ENCODE measurements around the gene NAGK.
"Not testable (repeated sequence)": the region's sequence is repeated elsewhere in the genome, so short reads cannot be mapped to it uniquely, and the experiment has no call there.

The NAGK gene

DNA sequence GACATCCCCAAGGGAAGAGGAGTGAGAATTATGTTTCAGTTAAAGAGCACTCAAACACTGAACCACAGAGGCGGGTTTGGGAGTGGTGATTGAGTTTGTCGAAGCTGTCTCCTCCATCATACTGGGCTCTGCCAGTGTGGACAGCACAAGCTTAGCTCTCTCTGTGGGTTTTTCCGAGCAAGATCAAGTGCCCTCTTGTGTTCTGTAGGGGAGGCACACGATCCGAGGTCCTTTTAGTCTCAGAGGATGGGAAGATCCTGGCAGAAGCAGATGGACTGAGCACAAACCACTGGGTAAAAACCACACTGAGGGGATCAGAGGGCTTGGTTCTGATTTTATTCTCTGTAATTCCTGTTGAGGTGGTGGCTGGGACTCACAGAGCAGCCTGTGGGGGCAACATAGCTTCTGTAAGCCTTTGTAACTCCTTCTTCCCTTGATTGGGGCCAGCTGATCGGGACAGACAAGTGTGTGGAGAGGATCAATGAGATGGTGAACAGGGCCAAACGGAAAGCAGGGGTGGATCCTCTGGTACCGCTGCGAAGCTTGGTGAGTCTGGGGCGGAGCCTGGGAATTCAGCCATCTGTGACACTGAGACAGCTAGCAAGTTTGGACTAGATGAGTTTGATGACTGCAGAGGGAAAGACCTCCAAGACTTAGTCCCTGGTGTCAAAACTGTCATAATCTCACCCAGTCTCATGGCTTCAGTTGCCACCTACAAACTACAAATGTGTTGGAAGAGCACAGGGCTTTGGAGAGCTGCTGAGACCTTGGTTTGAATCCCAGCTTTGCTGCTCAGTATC, 2.0 kb downstream of the NAGK start:
- DNase-seq = no peak

GRCh38 chr2:71071681-71072398, 3.4 kb downstream of the NAGK start:
- DNase-seq = no peak

DNA sequence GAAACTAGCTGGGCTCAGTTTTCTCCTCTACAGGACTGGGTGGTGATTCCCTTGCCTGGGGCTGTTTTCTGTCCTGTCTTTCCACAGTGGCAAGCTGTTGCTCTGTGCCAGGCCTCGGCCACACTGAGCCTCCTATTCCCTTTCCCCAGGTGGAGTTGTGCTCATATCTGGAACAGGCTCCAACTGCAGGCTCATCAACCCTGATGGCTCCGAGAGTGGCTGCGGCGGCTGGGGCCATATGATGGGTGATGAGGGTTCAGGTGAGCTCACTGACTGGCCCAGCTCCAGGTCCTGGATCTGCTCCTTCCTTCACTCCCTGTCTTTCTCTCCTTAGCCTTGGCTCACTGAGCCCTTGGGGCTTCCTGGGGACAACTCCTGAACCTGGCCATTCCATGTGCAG, 4.0 kb downstream of the NAGK start:
- no peak for DNase-seq

- no peak for DNase-seq
Observed at GRCh38 chr2:71073475-71073874, 5.0 kb downstream of the NAGK start.

DNA sequence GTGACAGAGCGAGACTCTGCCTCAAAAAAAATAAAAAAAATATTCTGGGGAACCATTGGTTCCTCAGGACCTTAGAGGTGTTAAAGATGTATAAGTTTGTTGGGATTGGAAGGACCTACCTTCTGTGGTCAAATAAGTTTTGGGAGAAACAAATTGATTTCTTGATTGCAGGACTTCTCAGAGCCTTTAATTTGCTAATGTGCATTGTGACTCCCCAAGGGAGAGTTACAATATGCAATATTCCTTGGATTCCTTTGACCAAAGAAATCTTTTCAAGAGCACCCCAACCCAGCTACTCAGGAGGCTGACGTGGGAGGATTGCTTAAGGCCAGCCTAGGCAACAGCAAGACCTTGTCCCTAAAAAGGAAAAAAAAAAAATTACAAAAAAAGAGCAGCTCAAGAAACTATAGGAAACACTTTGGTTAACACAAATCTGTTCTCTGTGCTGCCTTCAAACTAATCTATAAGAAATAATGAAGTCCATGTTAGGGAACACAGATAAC, 6.5 kb downstream of the NAGK start:
- no peak for DNase-seq

DNA sequence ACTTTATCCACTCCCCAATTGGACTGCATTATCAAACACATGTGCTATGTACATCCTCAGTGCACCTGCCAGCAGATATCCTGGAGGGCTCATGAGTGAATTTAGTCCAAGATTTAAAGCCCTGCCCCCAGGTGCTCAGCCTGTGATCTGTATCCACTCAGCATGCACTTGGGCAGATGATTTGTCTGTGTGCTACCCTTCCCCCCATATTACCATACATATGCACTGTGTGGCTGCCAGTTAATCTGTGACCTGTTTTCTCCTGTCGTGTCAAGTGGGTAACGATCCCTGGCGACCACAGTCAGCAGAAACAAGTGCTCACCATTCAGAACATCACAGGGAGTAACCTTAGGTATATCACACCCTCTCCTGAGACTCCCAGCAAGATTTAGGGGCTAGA, 10.2 kb downstream of the NAGK start:
- no peak for DNase-seq

DNA sequence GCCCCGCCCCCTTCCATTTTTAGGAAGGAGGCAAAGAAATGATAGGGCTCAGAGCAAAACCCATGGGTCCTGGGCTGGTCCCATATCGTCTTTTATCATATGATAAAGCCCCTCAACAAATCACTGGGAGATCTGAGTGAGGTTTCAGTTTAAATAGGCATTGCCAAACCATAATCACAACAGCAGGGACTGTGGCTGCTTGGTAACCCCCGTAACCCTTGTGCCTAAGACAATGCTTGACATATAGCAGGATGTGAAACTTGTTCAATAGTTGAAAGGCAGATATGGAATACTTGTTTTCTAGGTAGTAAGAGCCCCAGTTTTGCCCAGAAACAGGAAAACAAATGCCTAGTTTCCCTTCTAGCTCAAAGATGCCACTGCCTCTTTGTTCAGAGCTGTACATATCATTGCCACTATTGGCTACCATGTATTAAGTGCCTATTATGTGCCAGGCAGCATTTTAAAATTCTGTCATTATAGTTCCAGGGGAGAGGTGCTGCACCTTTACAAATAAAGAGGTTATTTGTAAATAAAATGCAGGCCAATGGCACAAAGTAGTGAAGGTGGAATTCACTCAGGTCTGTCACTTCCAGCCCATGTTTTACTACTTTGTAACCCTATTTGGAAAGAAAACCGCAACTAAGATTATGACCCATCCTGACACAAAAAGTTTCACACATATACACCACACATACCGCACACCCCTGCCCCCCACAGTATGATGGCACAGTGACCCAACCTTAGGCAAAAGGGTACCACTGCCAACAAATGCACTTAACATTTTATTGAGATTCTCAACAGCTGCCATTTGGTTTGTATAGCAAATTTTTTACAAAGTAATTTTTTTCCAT, 14.2 kb downstream of the NAGK start:
- DNase-seq = no peak

DNA sequence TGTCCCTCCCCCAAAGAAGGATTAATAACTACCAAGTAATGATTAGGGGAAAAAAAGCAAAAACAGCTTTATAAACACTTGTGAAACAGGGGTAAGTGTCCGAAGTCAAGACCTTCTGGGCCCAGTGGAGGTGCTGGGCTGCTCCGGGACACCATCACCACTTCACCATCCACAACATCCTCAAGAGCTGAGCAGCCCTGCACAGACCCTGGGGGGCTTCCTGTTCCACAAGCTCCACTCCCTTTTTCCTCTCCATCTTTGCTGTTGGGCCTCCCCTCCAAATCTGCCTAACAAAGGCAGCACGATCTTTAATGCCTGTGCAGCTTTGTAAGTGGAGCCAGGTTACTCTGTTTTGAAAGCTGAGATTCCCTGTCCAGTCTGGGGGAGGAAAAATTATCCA, 14.8 kb downstream of the NAGK start:
- DNase-seq = not testable (repeated sequence)

- DNase-seq = not testable (repeated sequence)
Observed at GRCh38 chr2:71083752-71084312, 15.4 kb downstream of the NAGK start.

DNA sequence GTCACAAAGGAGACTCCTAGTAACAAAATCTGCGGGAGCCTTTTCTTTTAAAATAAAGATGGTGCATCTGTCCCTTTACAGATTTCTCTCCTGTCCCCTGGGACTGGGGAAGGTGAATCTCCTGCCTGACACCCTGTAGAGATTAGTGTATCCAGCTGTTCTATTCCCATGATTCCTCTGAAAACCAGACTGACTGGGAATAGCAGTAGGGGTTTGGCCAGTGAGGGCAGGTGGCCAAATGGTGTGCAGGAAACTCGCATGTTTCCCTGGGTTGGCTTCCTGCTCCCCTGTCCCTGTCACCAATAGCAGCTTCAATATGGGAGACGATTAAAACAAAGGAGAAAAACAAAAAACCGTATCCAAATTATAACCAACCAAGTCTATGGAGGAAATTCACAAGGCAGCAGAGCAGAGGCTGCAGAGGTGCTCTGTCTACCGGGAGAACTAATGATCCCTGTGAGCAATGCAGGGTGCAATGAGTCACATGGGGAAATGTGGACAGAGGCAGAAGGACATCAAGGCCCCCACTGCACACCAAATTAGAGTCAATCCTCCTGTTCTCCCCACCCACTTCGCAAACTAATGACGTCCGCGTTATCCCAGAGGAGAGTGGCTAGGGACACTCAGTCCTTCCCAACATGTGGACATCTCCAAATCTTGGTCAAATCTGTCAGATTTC, 17.0 kb downstream of the NAGK start:
- not testable (repeated sequence) for DNase-seq

DNA sequence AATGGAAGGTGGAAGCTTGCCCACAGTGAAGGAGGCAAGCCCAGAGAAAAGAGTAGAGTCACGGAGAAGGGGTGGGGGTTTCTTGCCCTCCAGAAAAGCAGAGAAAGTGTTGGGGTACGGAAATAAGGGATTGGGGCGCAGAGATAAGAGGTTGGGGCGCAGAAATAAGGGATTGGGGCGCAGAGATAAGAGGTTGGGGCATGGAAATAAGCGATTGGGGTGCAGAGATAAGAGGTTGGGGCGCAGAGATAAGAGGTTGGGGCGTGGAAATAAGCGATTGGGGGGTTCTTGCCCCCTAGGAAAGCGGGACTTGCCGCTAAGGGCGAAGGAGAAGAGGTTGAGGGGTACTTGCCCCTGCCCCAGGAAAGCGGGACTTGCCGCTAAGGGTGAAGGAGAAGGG, 21.0 kb downstream of the NAGK start:
- DNase-seq = not testable (repeated sequence)

- DNase-seq = not testable (repeated sequence)
Observed at GRCh38 chr2:71091808-71092207, 23.4 kb downstream of the NAGK start.

DNA sequence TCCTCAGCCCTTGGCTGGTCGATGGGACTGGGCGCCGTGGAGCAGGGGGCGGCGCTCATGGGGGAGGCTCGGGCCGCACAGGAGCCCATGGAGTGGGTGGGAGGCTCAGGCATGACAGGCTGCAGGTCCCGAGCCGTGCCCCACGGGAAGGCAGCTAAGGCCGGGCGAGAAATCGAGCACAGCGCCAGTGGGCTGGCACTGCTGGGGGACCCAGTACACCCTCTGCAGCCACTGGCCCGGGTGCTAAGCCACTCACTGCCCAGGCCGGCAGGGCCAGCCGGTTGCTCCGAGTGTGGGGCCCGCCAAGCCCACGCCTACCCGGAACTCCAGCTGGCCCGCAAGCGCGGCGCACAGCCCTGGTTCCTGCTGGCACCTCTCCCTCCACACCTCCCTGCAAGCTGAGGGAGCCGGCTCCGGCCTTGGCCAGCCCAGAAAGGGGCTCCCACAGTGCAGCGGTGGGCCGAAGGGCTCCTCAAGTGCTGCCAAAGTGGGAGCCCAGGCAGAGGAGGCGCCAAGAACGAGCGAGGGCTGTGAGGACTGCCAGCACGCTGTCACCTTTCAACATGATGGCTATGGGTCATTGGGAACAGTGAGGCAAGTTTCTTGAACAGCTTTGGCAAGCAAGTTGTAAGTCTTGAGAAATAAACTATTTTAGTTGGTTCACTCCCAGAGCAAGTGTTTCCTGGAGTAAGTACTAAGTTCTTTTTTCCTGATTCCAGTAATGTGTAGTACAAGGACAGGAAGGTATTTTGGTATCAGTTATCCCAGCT, 24.2 kb downstream of the NAGK start:
- DNase-seq = not testable (repeated sequence)

DNA sequence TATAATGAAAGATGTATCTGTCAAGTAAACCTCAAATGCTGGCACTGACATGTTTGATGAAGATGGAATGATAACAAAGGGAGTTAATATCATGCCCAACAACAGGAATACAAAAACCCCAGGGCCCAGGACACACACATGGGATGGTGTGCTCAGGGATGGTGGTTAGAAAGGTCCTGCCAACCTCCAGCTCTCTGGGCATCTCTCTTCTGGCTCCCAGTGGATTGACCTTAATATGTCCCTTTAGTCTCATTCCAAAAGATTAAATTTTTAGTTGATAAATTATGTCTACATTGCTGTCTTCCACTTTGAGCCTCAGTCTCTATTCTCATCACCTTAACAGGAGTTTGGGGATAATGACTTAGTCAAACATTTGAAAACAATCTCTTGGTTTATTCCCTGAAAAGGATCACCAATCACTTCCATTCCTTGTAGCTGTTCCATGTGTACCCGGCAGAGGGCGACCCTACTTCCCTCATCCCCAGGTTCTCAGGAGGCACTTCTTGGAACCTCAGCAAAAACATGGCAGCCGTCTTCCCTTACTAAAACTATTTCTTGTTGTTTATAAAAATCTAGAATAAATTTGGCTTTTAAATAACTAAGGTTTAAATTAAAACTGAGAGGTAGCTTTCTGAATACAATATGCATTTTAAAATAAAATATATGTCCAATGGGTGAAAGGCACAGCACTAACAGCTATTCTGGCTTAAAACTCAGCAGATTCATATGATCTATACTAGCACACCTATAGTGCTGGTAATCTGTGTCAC, 31.9 kb downstream of the NAGK start:
- peak; percentile 5 for DNase-seq

DNA sequence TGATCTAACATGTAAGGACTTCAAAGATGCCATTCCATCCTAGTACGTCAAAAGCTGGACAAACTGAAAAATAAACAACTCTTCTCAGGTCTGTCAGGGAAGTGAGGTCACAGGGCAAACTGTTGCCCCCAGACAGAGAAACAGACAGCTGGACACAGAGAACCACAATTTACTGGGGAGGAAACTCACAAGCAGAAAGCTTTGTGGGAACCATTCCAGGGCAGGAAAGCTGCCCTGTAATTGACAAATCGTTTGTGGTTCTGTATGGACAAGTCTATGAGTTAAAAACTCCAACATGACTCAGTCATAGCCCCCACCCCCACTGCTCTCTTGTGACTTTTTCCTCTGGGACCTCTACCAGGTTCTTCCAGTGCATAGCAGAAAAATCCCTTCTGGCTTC, 33.2 kb downstream of the NAGK start:
- DNase-seq = peak; percentile 3

- no peak for DNase-seq
Observed at GRCh38 chr2:71102981-71103681, 34.7 kb downstream of the NAGK start.

- DNase-seq = no peak
Observed at GRCh38 chr2:71103809-71104208, 35.4 kb downstream of the NAGK start.

DNA sequence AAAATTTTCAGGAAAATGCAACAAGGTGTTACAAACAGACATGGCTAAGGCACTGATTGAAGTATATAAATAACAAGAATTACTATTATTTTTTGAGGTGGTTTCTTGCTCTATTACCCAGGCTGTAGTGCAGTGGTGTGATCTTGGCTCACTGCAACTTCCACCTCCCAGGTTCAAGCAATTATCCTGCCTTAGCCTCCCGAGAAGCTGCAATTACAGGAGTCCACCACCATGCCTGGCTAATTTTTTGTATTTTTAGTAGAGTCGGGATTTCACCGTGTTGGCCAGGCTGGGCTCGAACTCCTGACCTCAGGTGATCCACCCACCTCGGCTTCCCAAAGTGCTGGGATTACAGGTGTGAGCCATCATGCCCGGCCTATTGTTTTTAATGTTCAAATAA, 38.0 kb downstream of the NAGK start:
- not testable (repeated sequence) for DNase-seq

DNA sequence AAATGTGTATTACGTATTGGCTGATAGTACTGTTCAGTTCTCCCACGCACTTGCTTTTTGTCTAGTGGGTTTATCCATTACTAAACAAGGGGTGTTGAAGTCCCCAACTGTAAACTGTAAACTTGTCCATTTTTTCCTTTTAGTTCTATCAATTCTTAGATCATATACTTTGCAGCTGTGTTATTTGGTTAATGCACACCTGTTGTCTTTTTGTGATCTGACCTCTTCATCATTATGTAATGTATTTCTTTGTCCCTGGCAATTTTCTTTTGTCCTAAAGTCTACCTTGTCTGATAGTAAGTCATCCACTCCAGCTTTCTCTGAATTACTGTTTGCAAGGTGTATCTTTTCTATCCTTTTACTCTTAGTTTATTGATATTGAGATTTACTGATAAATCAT, 39.6 kb downstream of the NAGK start:
- no peak for DNase-seq

GRCh38 chr2:71113843-71114242, 45.4 kb downstream of the NAGK start:
- DNase-seq = no peak

All from GOT3 (cell line).